Adrenal gland (tissue), 5 donors: ENCODE results near the gene SHISA5.
A peak's percentile ranks its signal among the peaks of the same experiment; 100 is the strongest.

ENCODE experiments used
- POLR2A ChIP-seq, 2 donors: fragments of 450-650 bp; IDR thresholded peaks; one replicate each; pipeline ENCODE4 v1.6.1; 2017; ENCODE audit warnings: antibody characterized with exemption in 2 of 2, mild to moderate bottlenecking in 2 of 2, moderate library complexity in 1 of 2
- TF ChIP-seq, protein P1 (sequence below), 6 experiments: fragments of 450-650 bp in 4 of 6; fragments of 200-600 bp in 2 of 6; sonication (generic) in 1 of 6; IDR thresholded peaks; 1 replicate in 5 of 6; 2 replicates in 1 of 6; pipeline versions ENCODE4 v1.5.1 to v1.8.0; 2016 to 2021; ENCODE audit warnings: antibody characterized with exemption in 6 of 6, mild to moderate bottlenecking in 2 of 6, moderate library complexity in 1 of 6
- donor health status: DM: no; HTN: no; CAD: no.

DNA sequence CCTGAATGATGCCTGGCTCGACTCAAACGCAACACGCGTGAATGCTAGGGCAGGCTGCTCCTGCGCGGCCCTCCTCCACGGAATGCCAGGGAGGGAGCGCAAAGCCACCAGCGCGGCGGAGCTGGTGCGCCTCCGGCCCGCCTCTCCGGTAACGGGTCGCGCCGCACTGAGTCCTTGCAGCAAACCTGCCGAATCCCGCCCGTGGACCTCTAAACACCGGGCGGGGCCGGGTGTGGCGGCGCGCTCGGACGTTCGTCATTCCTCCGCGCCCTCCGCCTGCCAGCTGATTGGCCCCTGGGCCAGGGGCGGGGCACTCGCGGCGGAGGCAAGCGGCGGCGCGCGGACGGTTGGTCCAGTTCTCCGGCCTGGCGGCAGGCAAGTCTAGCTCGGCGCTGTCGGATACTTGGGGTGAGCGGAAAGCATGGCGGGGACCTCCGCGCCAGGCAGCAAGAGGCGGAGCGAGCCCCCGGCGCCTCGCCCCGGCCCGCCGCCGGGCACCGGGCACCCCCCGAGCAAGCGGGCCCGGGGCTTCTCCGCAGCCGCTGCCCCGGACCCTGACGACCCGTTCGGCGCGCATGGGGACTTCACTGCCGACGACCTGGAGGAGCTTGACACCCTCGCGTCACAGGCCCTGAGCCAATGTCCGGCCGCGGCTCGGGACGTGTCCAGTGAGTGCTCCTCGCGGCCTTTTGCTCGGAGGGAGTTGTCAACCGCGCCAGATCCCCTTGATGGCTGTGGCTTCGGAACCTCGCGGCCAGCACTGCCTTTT, 57.4 kb downstream of the SHISA5 start, which contains the start of gene ATRIP:
- TF ChIP-seq, protein P1, sequence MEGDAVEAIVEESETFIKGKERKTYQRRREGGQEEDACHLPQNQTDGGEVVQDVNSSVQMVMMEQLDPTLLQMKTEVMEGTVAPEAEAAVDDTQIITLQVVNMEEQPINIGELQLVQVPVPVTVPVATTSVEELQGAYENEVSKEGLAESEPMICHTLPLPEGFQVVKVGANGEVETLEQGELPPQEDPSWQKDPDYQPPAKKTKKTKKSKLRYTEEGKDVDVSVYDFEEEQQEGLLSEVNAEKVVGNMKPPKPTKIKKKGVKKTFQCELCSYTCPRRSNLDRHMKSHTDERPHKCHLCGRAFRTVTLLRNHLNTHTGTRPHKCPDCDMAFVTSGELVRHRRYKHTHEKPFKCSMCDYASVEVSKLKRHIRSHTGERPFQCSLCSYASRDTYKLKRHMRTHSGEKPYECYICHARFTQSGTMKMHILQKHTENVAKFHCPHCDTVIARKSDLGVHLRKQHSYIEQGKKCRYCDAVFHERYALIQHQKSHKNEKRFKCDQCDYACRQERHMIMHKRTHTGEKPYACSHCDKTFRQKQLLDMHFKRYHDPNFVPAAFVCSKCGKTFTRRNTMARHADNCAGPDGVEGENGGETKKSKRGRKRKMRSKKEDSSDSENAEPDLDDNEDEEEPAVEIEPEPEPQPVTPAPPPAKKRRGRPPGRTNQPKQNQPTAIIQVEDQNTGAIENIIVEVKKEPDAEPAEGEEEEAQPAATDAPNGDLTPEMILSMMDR (IDR thresholded peaks at IDR 0.05): no peak
- peak; percentile 90 to 95 for TF ChIP-seq POLR2A (IDR thresholded peaks at IDR 0.05)
